Vagina (tissue), 2 donors: ENCODE results near the gene ACOT6.

Source experiments
- CTCF ChIP-seq, 3 experiments: fragments of 450-650 bp in 2 of 3; fragments of 200-600 bp in 1 of 3; sonication (generic) in 1 of 3; IDR thresholded peaks; one replicate each; pipeline ENCODE4 v1.5.1; 2017 to 2019; ENCODE audit warnings: antibody characterized with exemption in 3 of 3, mild to moderate bottlenecking in 2 of 3, moderate library complexity in 2 of 3
- POLR2AphosphoS5 ChIP-seq, 2 donors: sonication (generic); formaldehyde crosslinking; IDR thresholded peaks; one replicate each; pipeline ENCODE4 v1.9.0; 2017; ENCODE audit warnings: antibody characterized with exemption in 2 of 2, mild to moderate bottlenecking in 2 of 2, low read depth in 1 of 2; ENCODE audit not compliant: insufficient read depth in 1 of 2

- TF ChIP-seq CTCF (IDR thresholded peaks at IDR 0.05) (no peak), POLR2AphosphoS5 (IDR thresholded peaks at IDR 0.05; ENCODE audit: insufficient read depth in 1 of 2, low read depth in 1 of 2) (peak in 1 of 2 donors; percentile 36)
These were observed 21.9 kb downstream of the ACOT6 start for GRCh38 chr14:73634011-73634833.
